ENCODE data around the gene ITGA8. TPM values are rescaled to one million over a fixed set of nuclear protein-coding genes. Genes with fewer than 3 reads are reported as not detected.

Gene ITGA8
- total and polyA plus RNA-seq, 9 of the 15 experiments (the other 6 are each of a cell fraction or from before 2014, with no cell fraction given) = 0.01 to 0.07 (median 0.04) TPM; not detected in 5

GRCh38 chr10:15658069-15658702 is 61.5 kb downstream of the ITGA8 start (continued):
- TF ChIP-seq ZNF766 (CRISPR knock-in tag; conservative IDR thresholded peaks at IDR 0.05) = 0 out of 2 replicates have a peak, but pooled peaks have one; percentile 37
- TF ChIP-seq MTA2 (IDR thresholded peaks at IDR 0.05; ENCODE audit: low read depth) = peak; percentile 78
- TF ChIP-seq PML (IDR thresholded peaks at IDR 0.05; ENCODE audit: low read length) = peak; percentile 71; the same call in 1 of the 2 replicates
- TF ChIP-seq MEIS2 (IDR thresholded peaks at IDR 0.05; ENCODE audit: partially characterized antibody) = peak; percentile 89
- TF ChIP-seq TRIM24 (IDR thresholded peaks at IDR 0.05) = no peak
- TF ChIP-seq, protein P1, sequence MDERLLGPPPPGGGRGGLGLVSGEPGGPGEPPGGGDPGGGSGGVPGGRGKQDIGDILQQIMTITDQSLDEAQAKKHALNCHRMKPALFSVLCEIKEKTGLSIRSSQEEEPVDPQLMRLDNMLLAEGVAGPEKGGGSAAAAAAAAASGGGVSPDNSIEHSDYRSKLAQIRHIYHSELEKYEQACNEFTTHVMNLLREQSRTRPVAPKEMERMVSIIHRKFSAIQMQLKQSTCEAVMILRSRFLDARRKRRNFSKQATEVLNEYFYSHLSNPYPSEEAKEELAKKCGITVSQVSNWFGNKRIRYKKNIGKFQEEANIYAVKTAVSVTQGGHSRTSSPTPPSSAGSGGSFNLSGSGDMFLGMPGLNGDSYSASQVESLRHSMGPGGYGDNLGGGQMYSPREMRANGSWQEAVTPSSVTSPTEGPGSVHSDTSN (CRISPR knock-in tag; IDR thresholded peaks at IDR 0.05; ENCODE audit: low read depth) = no peak
- TF ChIP-seq, protein P1 (tag; conservative IDR thresholded peaks at IDR 0.05; ENCODE audit: low read depth) = peak; percentile 53
- TF ChIP-seq RFX5 (IDR thresholded peaks at IDR 0.05; ENCODE audit: low read depth, low read length) = no peak
- 0 out of 2 replicates have a peak, but pooled peaks have one; percentile 7 for TF ChIP-seq REST (IDR thresholded peaks at IDR 0.05; ENCODE audit: borderline replicate concordance)
- TF ChIP-seq REST (CRISPR knock-in tag; IDR thresholded peaks at IDR 0.05; ENCODE audit: low read depth) = no peak
- no peak for TF ChIP-seq ZKSCAN8 (CRISPR knock-in tag; IDR thresholded peaks at IDR 0.05)
- peak; percentile 61 for TF ChIP-seq EP300 (IDR thresholded peaks at IDR 0.05; ENCODE audit: low read length)
- no peak for TF ChIP-seq ZBTB9 (CRISPR knock-in tag; IDR thresholded peaks at IDR 0.05)
- 0 out of 2 replicates have a peak, but pooled peaks have one; percentile 17 for TF ChIP-seq MTA1 (IDR thresholded peaks at IDR 0.05; ENCODE audit: borderline replicate concordance)
- TF ChIP-seq SOX6 (IDR thresholded peaks at IDR 0.05) = peak; percentile 91
